ENCODE results near the gene RAD9B.

Gene RAD9B

GRCh38 chr12:110530511-110530910 lies 28.4 kb downstream of the RAD9B start:
- Histone ChIP-seq H3K4me1 (ENCODE audit: control insufficient read depth, low read depth, low read length) (no peaks in the 10 kb centered on the region), H3K27ac (ENCODE audit: low read length) (no peak overlapping the region), H3K36me3 (ENCODE audit: control insufficient read depth, low read depth, low read length) (no peaks in the 10 kb centered on the region), H3K9me3 (ENCODE audit: control insufficient read depth, low read depth, low read length) (no peaks in the 10 kb centered on the region), H3K4me3 (ENCODE audit: low read length) (no peak overlapping the region), H3K9ac (ENCODE audit: low read length) (no peak overlapping the region), H3K27me3 (ENCODE audit: control insufficient read depth, insufficient read depth, low read length) (no peaks in the 10 kb centered on the region)

- Histone ChIP-seq H3K4me1 (ENCODE audit: control insufficient read depth, low read depth, low read length) (no peaks in the 10 kb centered on the region), H3K36me3 (ENCODE audit: control insufficient read depth, low read depth, low read length) (peaks cover 10% of the 10 kb centered on the region), H3K27ac (ENCODE audit: low read length) (no peak overlapping the region), H3K9ac (ENCODE audit: low read length) (no peak overlapping the region), H3K27me3 (ENCODE audit: control insufficient read depth, insufficient read depth, low read length) (no peaks in the 10 kb centered on the region), H3K9me3 (ENCODE audit: control insufficient read depth, low read depth, low read length) (no peaks in the 10 kb centered on the region), H3K4me3 (ENCODE audit: low read length) (no peak overlapping the region)
These were observed 29.7 kb downstream of the RAD9B start for GRCh38 chr12:110531741-110532333.

- H3K9me3 ChIP-seq (ENCODE audit: control insufficient read depth, low read depth, low read length): no peaks in the 10 kb centered on the region
- H3K27ac ChIP-seq (ENCODE audit: low read length): no peak overlapping the region
- H3K27me3 ChIP-seq (ENCODE audit: control insufficient read depth, insufficient read depth, low read length): no peaks in the 10 kb centered on the region
- H3K36me3 ChIP-seq (ENCODE audit: control insufficient read depth, low read depth, low read length): peaks cover 17% of the 10 kb centered on the region
- no peak overlapping the region for H3K4me3 ChIP-seq (ENCODE audit: low read length)
- H3K9ac ChIP-seq (ENCODE audit: low read length): no peak overlapping the region
- H3K4me1 ChIP-seq (ENCODE audit: control insufficient read depth, low read depth, low read length): no peaks in the 10 kb centered on the region
These were observed 30.5 kb downstream of the RAD9B start for GRCh38 chr12:110532644-110533043.

- H3K4me3 ChIP-seq (ENCODE audit: low read length): no peak overlapping the region
- no peaks in the 10 kb centered on the region for H3K27me3 ChIP-seq (ENCODE audit: control insufficient read depth, insufficient read depth, low read length)
- H3K36me3 ChIP-seq (ENCODE audit: control insufficient read depth, low read depth, low read length): peaks cover 27% of the 10 kb centered on the region
- H3K4me1 ChIP-seq (ENCODE audit: control insufficient read depth, low read depth, low read length): no peaks in the 10 kb centered on the region
- H3K27ac ChIP-seq (ENCODE audit: low read length): no peak overlapping the region
- no peak overlapping the region for H3K9ac ChIP-seq (ENCODE audit: low read length)
- no peaks in the 10 kb centered on the region for H3K9me3 ChIP-seq (ENCODE audit: control insufficient read depth, low read depth, low read length)
These were observed 31.5 kb downstream of the RAD9B start for GRCh38 chr12:110533607-110534006.

GRCh38 chr12:110534811-110535210 lies 32.7 kb downstream of the RAD9B start:
- H3K27me3 ChIP-seq (ENCODE audit: control insufficient read depth, insufficient read depth, low read length): no peaks in the 10 kb centered on the region
- no peak overlapping the region for H3K9ac ChIP-seq (ENCODE audit: low read length)
- no peaks in the 10 kb centered on the region for H3K4me1 ChIP-seq (ENCODE audit: control insufficient read depth, low read depth, low read length)
- no peaks in the 10 kb centered on the region for H3K9me3 ChIP-seq (ENCODE audit: control insufficient read depth, low read depth, low read length)
- no peak overlapping the region for H3K4me3 ChIP-seq (ENCODE audit: low read length)
- peaks cover 29% of the 10 kb centered on the region for H3K36me3 ChIP-seq (ENCODE audit: control insufficient read depth, low read depth, low read length)
- H3K27ac ChIP-seq (ENCODE audit: low read length): no peak overlapping the region

GRCh38 chr12:110536834-110537604 lies 34.9 kb downstream of the RAD9B start:
- H3K27ac ChIP-seq (ENCODE audit: low read length): no peak overlapping the region
- peaks cover 29% of the 10 kb centered on the region for H3K36me3 ChIP-seq (ENCODE audit: control insufficient read depth, low read depth, low read length)
- H3K4me1 ChIP-seq (ENCODE audit: control insufficient read depth, low read depth, low read length): no peaks in the 10 kb centered on the region

GRCh38 chr12:110537605-110538409 lies 35.7 kb downstream of the RAD9B start:
- no peak overlapping the region for H3K4me3 ChIP-seq (ENCODE audit: low read length)
- H3K27me3 ChIP-seq (ENCODE audit: control insufficient read depth, insufficient read depth, low read length): no peaks in the 10 kb centered on the region
- H3K27ac ChIP-seq (ENCODE audit: low read length): no peak overlapping the region
- no peaks in the 10 kb centered on the region for H3K9me3 ChIP-seq (ENCODE audit: control insufficient read depth, low read depth, low read length)
- H3K4me1 ChIP-seq (ENCODE audit: control insufficient read depth, low read depth, low read length): no peaks in the 10 kb centered on the region
- no peak overlapping the region for H3K9ac ChIP-seq (ENCODE audit: low read length)
- H3K36me3 ChIP-seq (ENCODE audit: control insufficient read depth, low read depth, low read length): peaks cover 29% of the 10 kb centered on the region

More at GRCh38 chr12:110536834-110537604, 34.9 kb downstream of the RAD9B start:
- H3K4me3 ChIP-seq (ENCODE audit: low read length): no peak overlapping the region
- no peaks in the 10 kb centered on the region for H3K27me3 ChIP-seq (ENCODE audit: control insufficient read depth, insufficient read depth, low read length)
- no peak overlapping the region for H3K9ac ChIP-seq (ENCODE audit: low read length)
- H3K9me3 ChIP-seq (ENCODE audit: control insufficient read depth, low read depth, low read length): no peaks in the 10 kb centered on the region

GRCh38 chr12:110538869-110539622 lies 36.9 kb downstream of the RAD9B start:
- Histone ChIP-seq H3K9me3 (ENCODE audit: control insufficient read depth, low read depth, low read length) (no peaks in the 10 kb centered on the region), H3K4me3 (ENCODE audit: low read length) (no peak overlapping the region), H3K9ac (ENCODE audit: low read length) (no peak overlapping the region), H3K27me3 (ENCODE audit: control insufficient read depth, insufficient read depth, low read length) (no peaks in the 10 kb centered on the region), H3K27ac (ENCODE audit: low read length) (no peak overlapping the region), H3K4me1 (ENCODE audit: control insufficient read depth, low read depth, low read length) (no peaks in the 10 kb centered on the region), H3K36me3 (ENCODE audit: control insufficient read depth, low read depth, low read length) (peaks cover 29% of the 10 kb centered on the region)

GRCh38 chr12:110540048-110540447 lies 37.9 kb downstream of the RAD9B start:
- H3K4me3 ChIP-seq (ENCODE audit: low read length): no peak overlapping the region
- H3K36me3 ChIP-seq (ENCODE audit: control insufficient read depth, low read depth, low read length): peaks cover 29% of the 10 kb centered on the region
- no peaks in the 10 kb centered on the region for H3K27me3 ChIP-seq (ENCODE audit: control insufficient read depth, insufficient read depth, low read length)
- H3K9me3 ChIP-seq (ENCODE audit: control insufficient read depth, low read depth, low read length): no peaks in the 10 kb centered on the region
- no peak overlapping the region for H3K9ac ChIP-seq (ENCODE audit: low read length)
- no peaks in the 10 kb centered on the region for H3K4me1 ChIP-seq (ENCODE audit: control insufficient read depth, low read depth, low read length)
- H3K27ac ChIP-seq (ENCODE audit: low read length): no peak overlapping the region

GRCh38 chr12:110543252-110543959 lies 41.3 kb downstream of the RAD9B start:
- Histone ChIP-seq H3K4me3 (ENCODE audit: low read length) (no peak overlapping the region), H3K9me3 (ENCODE audit: control insufficient read depth, low read depth, low read length) (no peaks in the 10 kb centered on the region), H3K27me3 (ENCODE audit: control insufficient read depth, insufficient read depth, low read length) (no peaks in the 10 kb centered on the region), H3K27ac (ENCODE audit: low read length) (no peak overlapping the region), H3K36me3 (ENCODE audit: control insufficient read depth, low read depth, low read length) (peaks cover 8% of the 10 kb centered on the region), H3K4me1 (ENCODE audit: control insufficient read depth, low read depth, low read length) (no peaks in the 10 kb centered on the region), H3K9ac (ENCODE audit: low read length) (no peak overlapping the region)
